ENCODE measurements around the gene GOLGA7B.
"Not testable (repeated sequence)": the region's sequence is repeated elsewhere in the genome, so short reads cannot be mapped to it uniquely, and the experiment has no call there.

Gene GOLGA7B

DNA sequence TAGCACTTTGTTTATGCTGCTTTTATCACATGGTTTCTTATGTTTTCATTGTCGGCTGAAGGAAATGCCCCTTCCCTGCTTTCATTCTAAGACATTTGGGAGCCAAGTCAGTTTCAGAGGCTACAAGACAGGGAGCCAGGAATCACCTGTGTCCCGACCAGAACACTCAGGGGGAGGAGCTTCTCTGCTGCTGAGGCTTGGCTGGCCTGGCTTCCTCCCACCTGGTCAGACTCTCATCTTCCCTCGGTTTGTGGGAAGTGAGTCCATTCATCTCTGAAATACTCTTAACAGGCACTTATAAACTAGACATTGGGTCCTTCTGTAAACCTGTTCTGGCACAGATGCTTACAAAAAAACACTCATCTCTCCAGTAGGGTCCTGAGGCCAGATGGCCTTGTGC is 19.6 kb upstream of the GOLGA7B start:
- H3K9me3 ChIP-seq (ENCODE audit: control insufficient read depth in 2 of 2, low read length in 2 of 2): no peaks in the 10 kb centered on the region
- no peaks in the 10 kb centered on the region for H3K27me3 ChIP-seq (ENCODE audit: control insufficient read depth in 2 of 2, insufficient read depth in 2 of 2, low read length in 2 of 2)
- peak overlapping the region in 1 of 2 donors; percentile 5 for H3K27ac ChIP-seq (ENCODE audit: low read depth in 2 of 2, low read length in 2 of 2)
- H3K4me1 ChIP-seq (ENCODE audit: control insufficient read depth in 2 of 2, insufficient read depth in 2 of 2, low read length in 2 of 2): no peaks in the 10 kb centered on the region
- no peak overlapping the region for H3K4me3 ChIP-seq (ENCODE audit: low read length in 2 of 2)
- no peak overlapping the region for H3K9ac ChIP-seq (ENCODE audit: low read depth in 1 of 2, low read length in 2 of 2)
- no peaks in the 10 kb centered on the region for H3K36me3 ChIP-seq (ENCODE audit: control insufficient read depth in 2 of 2, insufficient read depth in 2 of 2, low read length in 2 of 2)

DNA sequence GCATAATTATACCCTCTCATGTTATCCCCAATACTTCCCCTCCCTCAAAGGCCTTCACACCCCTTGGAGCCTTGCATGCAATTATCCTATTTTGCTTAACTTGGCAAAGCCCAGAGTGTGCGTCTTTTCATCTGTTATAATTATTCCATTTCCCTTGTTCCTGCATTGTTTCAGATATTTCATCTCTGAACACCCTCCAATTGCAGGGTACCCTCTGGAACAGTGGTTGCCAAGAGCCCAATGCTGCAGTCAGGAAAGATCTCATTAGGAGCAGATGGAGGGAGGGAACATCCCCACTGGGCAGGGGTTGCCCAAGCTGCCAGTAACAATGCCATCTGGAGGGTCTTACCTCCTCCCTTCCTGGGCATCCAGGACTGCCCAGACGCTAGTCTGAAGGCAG is 18.4 kb upstream of the GOLGA7B start:
- Histone ChIP-seq H3K27ac (ENCODE audit: low read depth in 2 of 2, low read length in 2 of 2) (no peak overlapping the region), H3K4me1 (ENCODE audit: control insufficient read depth in 2 of 2, insufficient read depth in 2 of 2, low read length in 2 of 2) (no peaks in the 10 kb centered on the region), H3K36me3 (ENCODE audit: control insufficient read depth in 2 of 2, insufficient read depth in 2 of 2, low read length in 2 of 2) (no peaks in the 10 kb centered on the region), H3K9ac (ENCODE audit: low read depth in 1 of 2, low read length in 2 of 2) (no peak overlapping the region), H3K9me3 (ENCODE audit: control insufficient read depth in 2 of 2, low read length in 2 of 2) (no peaks in the 10 kb centered on the region), H3K4me3 (ENCODE audit: low read length in 2 of 2) (no peak overlapping the region), H3K27me3 (ENCODE audit: control insufficient read depth in 2 of 2, insufficient read depth in 2 of 2, low read length in 2 of 2) (no peaks in the 10 kb centered on the region)

DNA sequence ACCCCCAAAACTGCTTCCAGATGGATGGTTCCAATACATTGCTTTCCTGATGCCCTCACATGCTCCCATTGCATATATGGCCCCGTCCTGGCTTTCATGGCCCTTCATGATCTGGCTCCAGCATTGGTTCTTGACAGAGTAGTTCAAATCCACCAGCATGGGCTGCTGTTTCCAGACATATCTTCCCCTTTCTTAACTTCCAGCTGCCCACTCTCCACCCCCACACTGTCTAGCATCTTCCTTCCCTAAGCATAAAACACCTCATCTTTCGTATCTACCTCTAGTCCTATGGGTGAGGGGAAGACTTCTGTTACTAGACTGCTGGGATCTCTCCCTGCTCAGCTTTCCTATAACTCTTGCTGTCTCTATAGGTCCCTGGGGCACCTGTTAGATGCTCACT is 13.2 kb upstream of the GOLGA7B start:
- no peak overlapping the region for H3K4me3 ChIP-seq (ENCODE audit: low read length in 2 of 2)
- H3K36me3 ChIP-seq (ENCODE audit: control insufficient read depth in 2 of 2, insufficient read depth in 2 of 2, low read length in 2 of 2): no peaks in the 10 kb centered on the region
- no peaks in the 10 kb centered on the region for H3K27me3 ChIP-seq (ENCODE audit: control insufficient read depth in 2 of 2, insufficient read depth in 2 of 2, low read length in 2 of 2)
- H3K9ac ChIP-seq (ENCODE audit: low read depth in 1 of 2, low read length in 2 of 2): no peak overlapping the region
- H3K4me1 ChIP-seq (ENCODE audit: control insufficient read depth in 2 of 2, insufficient read depth in 2 of 2, low read length in 2 of 2): no peaks in the 10 kb centered on the region
- H3K27ac ChIP-seq (ENCODE audit: low read depth in 2 of 2, low read length in 2 of 2): no peak overlapping the region
- H3K9me3 ChIP-seq (ENCODE audit: control insufficient read depth in 2 of 2, low read length in 2 of 2): peaks cover 0 to 2% of the 10 kb centered on the region in 2 donors

DNA sequence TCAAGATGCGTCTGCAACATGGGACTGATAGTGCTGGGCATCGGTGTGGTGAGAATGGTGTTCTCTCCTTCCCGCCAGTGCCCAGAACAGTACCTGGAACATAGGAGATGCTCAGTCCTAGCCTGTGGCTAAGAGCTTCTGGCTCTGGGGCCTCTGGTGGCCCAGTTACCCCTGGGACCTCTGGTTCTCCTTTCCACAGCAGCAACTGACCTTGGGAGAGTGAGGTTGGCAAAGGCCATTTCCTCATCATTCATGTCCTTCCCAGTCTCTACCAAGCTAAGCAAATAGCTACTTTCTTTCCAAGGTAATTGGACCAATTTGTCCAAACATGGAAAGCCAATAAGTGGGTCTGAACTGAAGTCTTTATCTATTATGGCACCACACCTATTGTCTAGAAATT is 11.6 kb upstream of the GOLGA7B start:
- Histone ChIP-seq H3K9me3 (ENCODE audit: control insufficient read depth in 2 of 2, low read length in 2 of 2) (peaks cover 0 to 2% of the 10 kb centered on the region in 2 donors), H3K4me3 (ENCODE audit: low read length in 2 of 2) (no peak overlapping the region), H3K9ac (ENCODE audit: low read depth in 1 of 2, low read length in 2 of 2) (no peak overlapping the region), H3K27ac (ENCODE audit: low read depth in 2 of 2, low read length in 2 of 2) (no peak overlapping the region), H3K36me3 (ENCODE audit: control insufficient read depth in 2 of 2, insufficient read depth in 2 of 2, low read length in 2 of 2) (no peaks in the 10 kb centered on the region), H3K27me3 (ENCODE audit: control insufficient read depth in 2 of 2, insufficient read depth in 2 of 2, low read length in 2 of 2) (no peaks in the 10 kb centered on the region), H3K4me1 (ENCODE audit: control insufficient read depth in 2 of 2, insufficient read depth in 2 of 2, low read length in 2 of 2) (no peaks in the 10 kb centered on the region)

DNA sequence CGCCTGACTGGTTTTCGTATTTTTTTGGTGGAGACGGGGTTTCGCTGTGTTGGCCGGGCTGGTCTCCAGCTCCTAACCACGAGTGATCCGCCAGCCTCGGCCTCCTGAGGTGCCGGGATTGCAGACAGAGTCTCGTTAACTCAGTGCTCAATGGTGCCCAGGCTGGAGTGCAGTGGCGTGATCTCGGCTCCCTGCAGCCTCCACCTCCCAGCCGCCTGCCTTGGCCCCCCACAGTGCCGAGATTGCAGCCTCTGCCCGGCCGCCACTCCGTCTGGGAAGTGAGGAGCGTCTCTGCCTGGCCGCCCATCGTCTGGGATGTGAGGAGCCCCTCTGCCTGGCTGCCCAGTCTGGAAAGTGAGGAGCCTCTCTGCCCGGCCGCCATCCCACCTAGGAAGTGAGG is 8.5 kb upstream of the GOLGA7B start:
- H3K4me1 ChIP-seq (ENCODE audit: control insufficient read depth in 2 of 2, insufficient read depth in 2 of 2, low read length in 2 of 2); H3K4me3 ChIP-seq (ENCODE audit: low read length in 2 of 2); H3K27ac ChIP-seq (ENCODE audit: low read depth in 2 of 2, low read length in 2 of 2); H3K9me3 ChIP-seq (ENCODE audit: control insufficient read depth in 2 of 2, low read length in 2 of 2); H3K9ac ChIP-seq (ENCODE audit: low read depth in 1 of 2, low read length in 2 of 2); H3K36me3 ChIP-seq (ENCODE audit: control insufficient read depth in 2 of 2, insufficient read depth in 2 of 2, low read length in 2 of 2); H3K27me3 ChIP-seq (ENCODE audit: control insufficient read depth in 2 of 2, insufficient read depth in 2 of 2, low read length in 2 of 2): not testable (repeated sequence)

DNA sequence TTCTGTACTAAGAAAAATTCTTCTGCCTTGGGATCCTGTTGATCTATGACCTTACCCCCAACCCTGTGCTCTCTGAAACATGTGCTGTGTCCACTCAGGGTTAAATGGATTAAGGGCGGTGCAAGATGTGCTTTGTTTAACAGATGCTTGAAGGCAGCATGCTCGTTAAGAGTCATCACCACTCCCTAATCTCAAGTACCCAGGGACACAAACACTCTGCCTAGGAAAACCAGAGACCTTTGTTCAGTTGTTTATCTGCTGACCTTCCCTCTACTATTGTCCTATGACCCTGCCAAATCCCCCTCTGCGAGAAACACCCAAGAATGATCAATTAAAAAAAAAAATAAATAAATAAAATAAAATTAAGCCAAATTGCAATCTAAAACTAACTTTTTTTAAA is 7.5 kb upstream of the GOLGA7B start:
- H3K9me3 ChIP-seq (ENCODE audit: control insufficient read depth in 2 of 2, low read length in 2 of 2); H3K4me3 ChIP-seq (ENCODE audit: low read length in 2 of 2); H3K27me3 ChIP-seq (ENCODE audit: control insufficient read depth in 2 of 2, insufficient read depth in 2 of 2, low read length in 2 of 2); H3K27ac ChIP-seq (ENCODE audit: low read depth in 2 of 2, low read length in 2 of 2); H3K9ac ChIP-seq (ENCODE audit: low read depth in 1 of 2, low read length in 2 of 2); H3K4me1 ChIP-seq (ENCODE audit: control insufficient read depth in 2 of 2, insufficient read depth in 2 of 2, low read length in 2 of 2); H3K36me3 ChIP-seq (ENCODE audit: control insufficient read depth in 2 of 2, insufficient read depth in 2 of 2, low read length in 2 of 2): not testable (repeated sequence)

DNA sequence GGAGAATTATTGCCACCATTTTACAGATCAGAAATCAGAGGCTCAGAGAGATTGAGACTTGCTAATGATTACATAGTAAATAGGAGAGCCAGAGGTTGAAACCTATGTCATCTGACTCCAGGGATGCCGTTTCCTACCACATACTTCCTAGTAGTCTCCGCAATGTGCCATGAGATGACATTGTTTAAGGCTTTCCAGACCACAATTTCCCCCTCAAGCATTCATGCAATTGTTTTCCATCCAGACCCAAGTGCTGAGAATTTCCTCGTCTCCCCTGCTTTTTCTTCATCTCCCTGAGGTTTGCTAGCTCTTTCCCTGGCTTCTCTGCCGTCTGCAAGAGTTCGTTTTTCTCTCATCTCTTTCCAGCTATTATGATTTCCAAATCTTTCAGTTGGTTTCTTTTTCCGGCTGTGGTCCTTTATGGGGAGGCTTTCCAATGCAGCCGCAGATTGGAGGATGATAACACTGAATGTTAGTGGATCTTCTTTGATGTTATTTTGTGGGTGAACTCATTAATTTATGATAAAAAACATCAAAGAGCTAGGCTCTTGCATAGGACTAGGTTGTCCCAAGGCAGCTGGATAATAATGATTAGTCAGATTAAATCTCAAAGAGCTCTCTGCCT is 6.9 kb upstream of the GOLGA7B start:
- peaks cover 0 to 3% of the 10 kb centered on the region in 2 donors for H3K27me3 ChIP-seq (ENCODE audit: control insufficient read depth in 2 of 2, insufficient read depth in 2 of 2, low read length in 2 of 2)
- H3K9ac ChIP-seq (ENCODE audit: low read depth in 1 of 2, low read length in 2 of 2): no peak overlapping the region
- H3K27ac ChIP-seq (ENCODE audit: low read depth in 2 of 2, low read length in 2 of 2): no peak overlapping the region
- no peak overlapping the region for H3K4me3 ChIP-seq (ENCODE audit: low read length in 2 of 2)
- H3K9me3 ChIP-seq (ENCODE audit: control insufficient read depth in 2 of 2, low read length in 2 of 2): no peaks in the 10 kb centered on the region
- H3K4me1 ChIP-seq (ENCODE audit: control insufficient read depth in 2 of 2, insufficient read depth in 2 of 2, low read length in 2 of 2): no peaks in the 10 kb centered on the region
- no peaks in the 10 kb centered on the region for H3K36me3 ChIP-seq (ENCODE audit: control insufficient read depth in 2 of 2, insufficient read depth in 2 of 2, low read length in 2 of 2)

DNA sequence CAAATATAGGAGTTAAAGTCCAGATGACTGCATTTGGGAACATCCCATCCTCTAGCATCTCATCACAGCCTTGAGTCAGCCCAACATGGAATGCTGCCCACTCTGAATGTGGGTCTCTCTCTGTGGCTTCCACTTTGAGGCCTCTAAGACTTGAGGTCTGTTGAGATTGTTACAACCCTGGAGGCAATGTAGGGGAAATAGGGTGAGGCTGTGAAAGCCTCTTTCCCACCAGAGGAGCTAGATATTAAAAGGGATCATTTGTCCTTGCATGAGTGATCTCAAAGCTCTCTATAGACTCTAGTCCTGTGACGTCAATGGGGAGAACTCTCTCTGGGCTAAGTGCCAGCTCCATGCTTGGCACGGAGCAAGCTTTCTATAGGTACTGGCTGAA is 6.4 kb upstream of the GOLGA7B start:
- no peak overlapping the region for H3K9ac ChIP-seq (ENCODE audit: low read depth in 1 of 2, low read length in 2 of 2)
- no peaks in the 10 kb centered on the region for H3K9me3 ChIP-seq (ENCODE audit: control insufficient read depth in 2 of 2, low read length in 2 of 2)
- H3K36me3 ChIP-seq (ENCODE audit: control insufficient read depth in 2 of 2, insufficient read depth in 2 of 2, low read length in 2 of 2): no peaks in the 10 kb centered on the region
- H3K27me3 ChIP-seq (ENCODE audit: control insufficient read depth in 2 of 2, insufficient read depth in 2 of 2, low read length in 2 of 2): peaks cover 0 to 3% of the 10 kb centered on the region in 2 donors
- no peaks in the 10 kb centered on the region for H3K4me1 ChIP-seq (ENCODE audit: control insufficient read depth in 2 of 2, insufficient read depth in 2 of 2, low read length in 2 of 2)
- no peak overlapping the region for H3K4me3 ChIP-seq (ENCODE audit: low read length in 2 of 2)
- H3K27ac ChIP-seq (ENCODE audit: low read depth in 2 of 2, low read length in 2 of 2): no peak overlapping the region

DNA sequence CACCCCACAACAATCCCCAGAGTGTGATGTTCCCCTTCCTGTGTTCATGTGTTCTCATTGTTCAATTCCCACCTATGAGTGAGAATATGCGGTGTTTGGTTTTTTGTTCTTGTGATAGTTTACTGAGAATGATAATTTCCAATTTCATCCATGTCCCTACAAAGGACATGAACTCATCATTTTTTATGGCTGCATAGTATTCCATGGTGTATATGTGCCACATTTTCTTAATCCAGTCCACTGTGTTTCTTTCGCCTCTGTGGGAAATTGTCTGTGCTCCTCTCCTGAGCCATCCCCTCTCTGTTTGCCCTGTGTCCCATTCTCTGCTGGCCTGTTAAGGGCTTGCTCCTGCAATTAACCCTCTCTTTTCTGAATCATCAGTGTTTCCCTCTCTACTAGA is 5.7 kb upstream of the GOLGA7B start:
- not testable (repeated sequence) for H3K27me3 ChIP-seq (ENCODE audit: control insufficient read depth in 2 of 2, insufficient read depth in 2 of 2, low read length in 2 of 2); H3K9me3 ChIP-seq (ENCODE audit: control insufficient read depth in 2 of 2, low read length in 2 of 2); H3K36me3 ChIP-seq (ENCODE audit: control insufficient read depth in 2 of 2, insufficient read depth in 2 of 2, low read length in 2 of 2); H3K9ac ChIP-seq (ENCODE audit: low read depth in 1 of 2, low read length in 2 of 2); H3K4me3 ChIP-seq (ENCODE audit: low read length in 2 of 2); H3K27ac ChIP-seq (ENCODE audit: low read depth in 2 of 2, low read length in 2 of 2); H3K4me1 ChIP-seq (ENCODE audit: control insufficient read depth in 2 of 2, insufficient read depth in 2 of 2, low read length in 2 of 2)

DNA sequence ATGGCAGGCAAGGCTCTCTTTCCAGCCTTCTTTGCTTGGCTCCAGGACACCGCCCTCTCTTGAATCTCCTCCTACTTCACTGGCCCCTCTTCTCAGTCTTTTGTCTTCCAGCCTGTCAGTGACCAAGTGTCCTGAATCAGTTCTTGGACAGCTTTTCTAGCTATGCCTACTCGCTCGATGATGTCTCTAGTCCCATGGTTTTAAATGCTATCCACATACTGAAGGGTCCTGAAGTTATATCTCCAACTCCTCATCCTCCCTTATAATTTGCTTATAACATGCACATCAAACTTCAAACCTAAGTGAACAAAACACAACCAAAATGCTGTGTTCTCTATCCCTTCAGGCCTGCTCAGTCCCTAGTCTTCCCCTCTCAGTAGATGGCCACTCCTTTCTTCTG is 5.0 kb upstream of the GOLGA7B start:
- Histone ChIP-seq H3K9ac (ENCODE audit: low read depth in 1 of 2, low read length in 2 of 2) (no peak overlapping the region), H3K9me3 (ENCODE audit: control insufficient read depth in 2 of 2, low read length in 2 of 2) (no peaks in the 10 kb centered on the region), H3K36me3 (ENCODE audit: control insufficient read depth in 2 of 2, insufficient read depth in 2 of 2, low read length in 2 of 2) (no peaks in the 10 kb centered on the region), H3K4me3 (ENCODE audit: low read length in 2 of 2) (no peak overlapping the region), H3K4me1 (ENCODE audit: control insufficient read depth in 2 of 2, insufficient read depth in 2 of 2, low read length in 2 of 2) (no peaks in the 10 kb centered on the region), H3K27me3 (ENCODE audit: control insufficient read depth in 2 of 2, insufficient read depth in 2 of 2, low read length in 2 of 2) (peaks cover 0 to 3% of the 10 kb centered on the region in 2 donors), H3K27ac (ENCODE audit: low read depth in 2 of 2, low read length in 2 of 2) (no peak overlapping the region)
